Transverse colon (tissue), 4 donors: ENCODE measurements around the gene MRPL28. TPM values are rescaled to one million over a fixed set of nuclear protein-coding genes. Genes with fewer than 3 reads are reported as not detected.

ENCODE experiments used
- DNase-seq: peaks from one replicate; pipeline ENCODE4 v3.0.0-alpha.2; 2019
- H3K27ac ChIP-seq, 4 donors: fragments of 200-600 bp; sonication (generic); 2 replicates each; pipeline ENCODE4 v1.5.1; 2016 to 2018; ENCODE audit warnings: inconsistent platforms in 4 of 4
- H3K27me3 ChIP-seq: fragments of 200-600 bp; sonication (generic); 2 replicates; pipeline ENCODE4 v1.5.1; 2017; ENCODE audit warnings: inconsistent platforms
- H3K36me3 ChIP-seq, 4 donors: fragments of 200-600 bp; sonication (generic); 2 replicates each; pipeline ENCODE4 v1.5.1; 2017 to 2019; ENCODE audit warnings: inconsistent platforms in 4 of 4
- H3K4me1 ChIP-seq, 4 donors: fragments of 200-600 bp; sonication (generic); 2 replicates each; pipeline ENCODE4 v1.5.1; 2017 to 2020; ENCODE audit warnings: inconsistent platforms in 4 of 4
- H3K4me3 ChIP-seq, 4 donors: fragments of 200-600 bp; sonication (generic); 1 replicate in 1 of 4; 2 replicates in 3 of 4; pipeline versions ENCODE4 v1.5.1 to v1.6.1; 2017 to 2019; ENCODE audit warnings: inconsistent platforms in 4 of 4
- H3K9me3 ChIP-seq, 2 donors: fragments of 200-600 bp; sonication (generic); 2 replicates each; pipeline ENCODE4 v1.5.1; 2017 to 2019; ENCODE audit warnings: inconsistent platforms in 2 of 2
- EP300 ChIP-seq: sonication (generic); formaldehyde crosslinking; IDR thresholded peaks from one replicate; pipeline ENCODE4 v1.6.1; 2017; ENCODE audit warnings: antibody characterized with exemption, low read depth
- POLR2A ChIP-seq: fragments of 450-650 bp; IDR thresholded peaks from one replicate; pipeline ENCODE4 v1.6.1; 2016; ENCODE audit warnings: antibody characterized with exemption, mild to moderate bottlenecking, moderate library complexity
- POLR2AphosphoS5 ChIP-seq, 3 donors: sonication (generic); formaldehyde crosslinking; IDR thresholded peaks; one replicate each; pipeline ENCODE4 v1.6.1; 2016; ENCODE audit warnings: antibody characterized with exemption in 3 of 3
- WGBS, 2 donors: methylation state at CpG; one replicate each; pipeline ENCODE4 v1.1.5; 2018; ENCODE audit warnings: low coverage in 1 of 2; 5-methylcytosine and 5-hydroxymethylcytosine counted together
- in situ Hi-C, 4 donors: fragments of 200-750 bp; cut with MboI; loops; one replicate each; pipeline versions ENCODE4 v1.15.0 to v1.15.1; 2017; ENCODE audit warnings: low sequenced_read_pairs in 3 of 4, low pct_ligation_motif_present in 1 of 4, low pct_unique_long_range_greater_than_20kb in 1 of 4
- intact Hi-C: fragments of 100-400 bp; cut with DNase I; formaldehyde crosslinking; loops from one replicate; pipeline ENCODE4 v1.15.1; 2023; ENCODE audit warnings: low total_unique reads
- total RNA-seq, 4 donors: library from RNA; depleted of rRNA; stranded (reverse); fragments of >200 nt; gene quantifications; one replicate each; pipeline ENCODE4 v1.1.0, GENCODE V29; 2016
- TF ChIP-seq, protein P1 (sequence below), 5 experiments: fragments of 200-600 bp in 3 of 5; fragments of 450-650 bp in 2 of 5; sonication (generic) in 3 of 5; IDR thresholded peaks; 1 replicate in 2 of 5; 2 replicates in 3 of 5; pipeline ENCODE4 v1.5.1; 2016 to 2017; ENCODE audit warnings: antibody characterized with exemption in 5 of 5, inconsistent platforms in 3 of 5, mild to moderate bottlenecking in 2 of 5, moderate library complexity in 1 of 5

The MRPL28 gene
- total RNA-seq, 4 donors from 2014 or later = 24.7 to 81.2 (median 53.0) TPM

- intact Hi-C loops = no loop called here
- no peaks in the 10 kb centered on the region for H3K27me3 ChIP-seq
- H3K4me3 ChIP-seq = no peak overlapping the region
- WGBS, 2 donors = 92 to 94% methylated on average over 3 to 5 of the region's 5 CpGs
- in situ Hi-C loops = no loop called here
- DNase-seq = no peak
- no peak for TF ChIP-seq EP300
- TF ChIP-seq POLR2AphosphoS5 (IDR thresholded peaks at IDR 0.05) = no peak
- TF ChIP-seq POLR2A = no peak
- TF ChIP-seq, protein P1, sequence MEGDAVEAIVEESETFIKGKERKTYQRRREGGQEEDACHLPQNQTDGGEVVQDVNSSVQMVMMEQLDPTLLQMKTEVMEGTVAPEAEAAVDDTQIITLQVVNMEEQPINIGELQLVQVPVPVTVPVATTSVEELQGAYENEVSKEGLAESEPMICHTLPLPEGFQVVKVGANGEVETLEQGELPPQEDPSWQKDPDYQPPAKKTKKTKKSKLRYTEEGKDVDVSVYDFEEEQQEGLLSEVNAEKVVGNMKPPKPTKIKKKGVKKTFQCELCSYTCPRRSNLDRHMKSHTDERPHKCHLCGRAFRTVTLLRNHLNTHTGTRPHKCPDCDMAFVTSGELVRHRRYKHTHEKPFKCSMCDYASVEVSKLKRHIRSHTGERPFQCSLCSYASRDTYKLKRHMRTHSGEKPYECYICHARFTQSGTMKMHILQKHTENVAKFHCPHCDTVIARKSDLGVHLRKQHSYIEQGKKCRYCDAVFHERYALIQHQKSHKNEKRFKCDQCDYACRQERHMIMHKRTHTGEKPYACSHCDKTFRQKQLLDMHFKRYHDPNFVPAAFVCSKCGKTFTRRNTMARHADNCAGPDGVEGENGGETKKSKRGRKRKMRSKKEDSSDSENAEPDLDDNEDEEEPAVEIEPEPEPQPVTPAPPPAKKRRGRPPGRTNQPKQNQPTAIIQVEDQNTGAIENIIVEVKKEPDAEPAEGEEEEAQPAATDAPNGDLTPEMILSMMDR (IDR thresholded peaks at IDR 0.05) = no peak
- no peaks in the 10 kb centered on the region for H3K36me3 ChIP-seq
- H3K9me3 ChIP-seq = no peaks in the 10 kb centered on the region
- no peak overlapping the region for H3K27ac ChIP-seq
- peaks cover 2 to 8% (median 5%) of the 10 kb centered on the region in 4 donors for H3K4me1 ChIP-seq
Measured at GRCh38 chr16:320206-320605, 50.1 kb downstream of the MRPL28 start.

GRCh38 chr16:318628-319027, 51.7 kb downstream of the MRPL28 start:
- peaks cover 0 to 7% (median 0%) of the 10 kb centered on the region in 4 donors for H3K36me3 ChIP-seq
- in situ Hi-C loops = no loop called here
- 85% methylated on average over 22 of the region's 22 CpGs; no CpG with 5 or more reads in 1 of the 2 donors for WGBS, 2 donors
- H3K4me3 ChIP-seq = no peak overlapping the region
- DNase-seq = no peak
- H3K4me1 ChIP-seq = no peaks in the 10 kb centered on the region
- intact Hi-C loops = no loop called here
- no peaks in the 10 kb centered on the region for H3K9me3 ChIP-seq
- no peak for TF ChIP-seq EP300
- TF ChIP-seq, protein P1 (IDR thresholded peaks at IDR 0.05) = no peak
- no peak for TF ChIP-seq POLR2AphosphoS5 (IDR thresholded peaks at IDR 0.05)
- no peak for TF ChIP-seq POLR2A
- no peak overlapping the region for H3K27ac ChIP-seq
- no peaks in the 10 kb centered on the region for H3K27me3 ChIP-seq

- TF ChIP-seq POLR2A (no peak), POLR2AphosphoS5 (IDR thresholded peaks at IDR 0.05) (no peak), EP300 (no peak)
- TF ChIP-seq, protein P1 (IDR thresholded peaks at IDR 0.05) = no peak
- in situ Hi-C loops (no loop called here), intact Hi-C loops (no loop called here)
- 94% methylated on average over 5 of the region's 5 CpGs; no CpG with 5 or more reads in 1 of the 2 donors for WGBS, 2 donors
- DNase-seq = no peak
- Histone ChIP-seq H3K27me3 (no peaks in the 10 kb centered on the region), H3K4me3 (no peak overlapping the region), H3K27ac (no peak overlapping the region), H3K9me3 (no peaks in the 10 kb centered on the region), H3K4me1 (no peaks in the 10 kb centered on the region), H3K36me3 (peaks cover 0 to 15% (median 0%) of the 10 kb centered on the region in 4 donors)
Measured at GRCh38 chr16:317583-317982, 52.8 kb downstream of the MRPL28 start.

Other genes starting within 250 kb of the MRPL28 start
- 10 to 100 TPM; 12.8 to 99.5 (median 22.6) TPM for gene NPRL3, start 231.9 kb downstream of the MRPL28 start, total RNA-seq
- not detected for gene HBZ, start 217.9 kb downstream of the MRPL28 start, total RNA-seq
- gene HBM, start 204.6 kb downstream of the MRPL28 start, total RNA-seq = not detected
- 10 to 100 TPM in 1 of 4 donors, 1 to 10 TPM in 2, not detected in 1; 1.8 to 10.8 (median 7.0) TPM for gene HBA2, start 197.7 kb downstream of the MRPL28 start, total RNA-seq
- 1 to 10 TPM in 1 of 4 donors, not detected in 3; 4.4 TPM for gene HBA1, start 193.9 kb downstream of the MRPL28 start, total RNA-seq
- gene HBQ1, start 190.1 kb downstream of the MRPL28 start, total RNA-seq = not detected
- 100 to 1,000 TPM in 3 of 4 donors, 10 to 100 TPM in 1; 85.1 to 316 (median 153) TPM for gene LUC7L, start 141.1 kb downstream of the MRPL28 start, total RNA-seq
- 100 to 1,000 TPM in 2 of 4 donors, 10 to 100 TPM in 2; 55.4 to 328 (median 112) TPM for gene FAM234A, start 135.7 kb downstream of the MRPL28 start, total RNA-seq
- 10 to 100 TPM in 1 of 4 donors, 1 to 10 TPM in 3; 2.0 to 24.3 (median 6.7) TPM for gene RGS11, start 94.6 kb downstream of the MRPL28 start, total RNA-seq
- under 1 TPM in 1 of 4 donors, not detected in 3; 0.95 TPM for gene ARHGDIG, start 89.9 kb downstream of the MRPL28 start, total RNA-seq
- 1 to 10 TPM in 1 of 4 donors, under 1 TPM in 2, not detected in 1; 0.55 to 2.6 (median 0.79) TPM for gene PDIA2, start 87.4 kb downstream of the MRPL28 start, total RNA-seq
- 10 to 100 TPM; 41.4 to 73.7 (median 58.7) TPM for gene AXIN1, start 17.8 kb downstream of the MRPL28 start, total RNA-seq
- 100 to 1,000 TPM; 105 to 300 (median 179) TPM for gene PGAP6, start 11.4 kb upstream of the MRPL28 start, total RNA-seq
- gene NME4, start 26.7 kb upstream of the MRPL28 start, total RNA-seq = 10 to 100 TPM; 37.5 to 82.3 (median 58.1) TPM
- 100 to 1,000 TPM in 2 of 4 donors, 10 to 100 TPM in 2; 65.7 to 148 (median 108) TPM for gene DECR2, start 31.3 kb upstream of the MRPL28 start, total RNA-seq
- 10 to 100 TPM; 21.6 to 56.5 (median 42.2) TPM for gene RAB11FIP3, start 55.1 kb upstream of the MRPL28 start, total RNA-seq
- 100 to 1,000 TPM; 108 to 388 (median 175) TPM for gene CAPN15, start 157.2 kb upstream of the MRPL28 start, total RNA-seq
- not detected for gene PRR35, start 189.9 kb upstream of the MRPL28 start, total RNA-seq
- under 1 TPM in 3 of 4 donors, not detected in 1; 0.55 to 0.75 (median 0.64) TPM for gene NHLRC4, start 196.5 kb upstream of the MRPL28 start, total RNA-seq
- 100 to 1,000 TPM in 1 of 4 donors, 10 to 100 TPM in 3; 37.4 to 115 (median 56.0) TPM for gene PIGQ, start 199.4 kb upstream of the MRPL28 start, total RNA-seq
- gene RAB40C, start 219.5 kb upstream of the MRPL28 start, total RNA-seq = 100 to 1,000 TPM in 2 of 4 donors, 10 to 100 TPM in 2; 54.8 to 111 (median 83.5) TPM